Stromal cell of bone marrow (primary cell): ENCODE data around the gene SPATA2.
A peak's percentile ranks its signal among the peaks of the same experiment; 100 is the strongest.

Source experiments
- DNase-seq: peaks from one replicate; pipeline ENCODE4 v3.0.0-alpha.2; 2012; ENCODE audit warnings: low read depth

SPATA2 gene

GRCh38 chr20:49858076-49858585, 57.2 kb downstream of the SPATA2 start:
- no peak for DNase-seq

GRCh38 chr20:49856904-49857303, 58.4 kb downstream of the SPATA2 start:
- no peak for DNase-seq

- DNase-seq: no peak
Observed at GRCh38 chr20:49854190-49854875, 61.0 kb downstream of the SPATA2 start.

- peak; percentile 50 for DNase-seq
Observed at GRCh38 chr20:49853640-49854039, 61.7 kb downstream of the SPATA2 start.
